Body of pancreas (tissue), 4 donors: ENCODE measurements around the gene RAD21L1.

Experiments used
- CTCF ChIP-seq, 7 experiments: fragments of 450-650 bp in 4 of 7; fragments of 200-600 bp in 3 of 7; sonication (generic) in 3 of 7; IDR thresholded peaks; one replicate each; pipeline ENCODE4 v1.5.1; 2016 to 2019; ENCODE audit warnings: antibody characterized with exemption in 7 of 7
- POLR2A ChIP-seq, 3 donors: fragments of 450-650 bp; IDR thresholded peaks; one replicate each; pipeline ENCODE4 v1.6.1; 2016; ENCODE audit warnings: antibody characterized with exemption in 3 of 3, mild to moderate bottlenecking in 2 of 3

GRCh38 chr20:1199212-1199873 is 26.5 kb upstream of the RAD21L1 start:
- TF ChIP-seq CTCF (IDR thresholded peaks at IDR 0.05) (no peak), POLR2A (IDR thresholded peaks at IDR 0.05) (no peak)
